NCI-H345 (cell line): ENCODE results near the gene ADARB1.

Experiments
- DNase-seq: peaks from one replicate; lab custom pipeline; 2025; lab: John Stamatoyannopoulos, UW

The ADARB1 gene

GRCh38 chr21:45152265-45152746, 77.9 kb downstream of the ADARB1 start:
- DNase-seq: no peak

- DNase-seq: no peak
These were observed 79.3 kb downstream of the ADARB1 start for GRCh38 chr21:45153358-45154318.

GRCh38 chr21:45154511-45155508, 80.4 kb downstream of the ADARB1 start:
- DNase-seq: no peak

GRCh38 chr21:45155910-45156309, 81.5 kb downstream of the ADARB1 start:
- no peak for DNase-seq

GRCh38 chr21:45156459-45156858, 82.1 kb downstream of the ADARB1 start:
- no peak for DNase-seq

GRCh38 chr21:45157932-45158331, 83.6 kb downstream of the ADARB1 start:
- no peak for DNase-seq

GRCh38 chr21:45158491-45159423, 84.4 kb downstream of the ADARB1 start:
- no peak for DNase-seq

GRCh38 chr21:45160198-45160597, 85.8 kb downstream of the ADARB1 start:
- no peak for DNase-seq

GRCh38 chr21:45161038-45161945, 86.9 kb downstream of the ADARB1 start:
- DNase-seq: no peak

- DNase-seq: no peak
These were observed 87.7 kb downstream of the ADARB1 start for GRCh38 chr21:45162115-45162514.

GRCh38 chr21:45162809-45163208, 88.4 kb downstream of the ADARB1 start:
- DNase-seq: no peak

- DNase-seq: no peak
These were observed 89.2 kb downstream of the ADARB1 start for GRCh38 chr21:45163413-45164123.

GRCh38 chr21:45164124-45164511, 89.7 kb downstream of the ADARB1 start:
- DNase-seq: no peak

- no peak for DNase-seq
These were observed 90.5 kb downstream of the ADARB1 start for GRCh38 chr21:45164838-45165237.

GRCh38 chr21:45166931-45167330, 92.6 kb downstream of the ADARB1 start:
- no peak for DNase-seq

- DNase-seq: no peak
These were observed 93.4 kb downstream of the ADARB1 start for GRCh38 chr21:45167796-45168222.

- DNase-seq: no peak
These were observed 94.1 kb downstream of the ADARB1 start for GRCh38 chr21:45168522-45168921.

GRCh38 chr21:45169001-45169400, 94.6 kb downstream of the ADARB1 start:
- DNase-seq: no peak

- no peak for DNase-seq
These were observed 95.3 kb downstream of the ADARB1 start for GRCh38 chr21:45169682-45170081.
